ENCODE data around the gene LIMK2. TPM values are rescaled to one million over a fixed set of nuclear protein-coding genes. Genes with fewer than 3 reads are reported as not detected.
"Not testable (repeated sequence)": the region's sequence is repeated elsewhere in the genome, so short reads cannot be mapped to it uniquely, and the experiment has no call there.

The LIMK2 gene
- total RNA-seq, 1 experiment from 2014 or later, result 8.7 TPM

DNA sequence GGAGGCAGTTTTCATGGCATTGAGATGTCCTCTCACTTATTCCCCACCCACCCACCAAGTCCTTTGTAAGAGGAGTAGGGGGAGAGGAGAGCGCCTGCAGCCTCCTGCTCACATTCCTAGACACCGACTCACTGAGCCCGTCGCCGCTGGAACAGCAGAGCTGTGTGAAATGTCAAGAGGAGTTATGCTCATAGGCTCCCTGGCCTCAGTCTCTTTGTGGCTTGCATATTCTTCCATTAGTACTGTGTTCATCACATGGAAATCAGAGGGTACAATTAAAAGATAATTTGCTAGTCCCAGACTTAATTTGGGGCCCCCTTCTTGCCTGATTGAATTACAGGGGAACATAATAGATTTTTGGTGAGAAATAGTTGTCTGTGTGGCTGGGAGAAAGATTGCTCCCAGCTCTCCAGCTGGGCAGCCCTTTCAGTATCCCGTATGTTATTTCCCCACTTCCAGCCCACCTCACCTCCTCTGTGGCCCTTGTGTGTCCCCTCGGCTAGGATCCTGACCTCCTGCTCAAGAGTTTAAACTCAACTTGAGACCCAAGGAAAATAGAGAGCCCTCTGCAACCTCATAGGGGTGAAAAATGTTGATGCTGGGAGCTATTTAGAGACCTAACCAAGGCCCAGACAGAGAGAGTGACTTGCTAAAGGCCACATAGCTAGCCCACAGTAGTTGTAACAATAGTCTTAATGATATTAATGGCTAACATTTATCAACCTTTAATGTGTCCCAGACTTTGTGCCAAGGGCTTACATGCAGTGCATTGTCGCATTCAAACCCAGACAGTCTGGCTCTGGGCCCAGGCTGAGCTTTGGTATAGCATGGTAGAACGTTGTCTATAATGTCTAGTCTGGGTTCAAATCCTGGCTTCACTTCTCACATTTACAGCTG is 32.2 kb downstream of the LIMK2 start:
- peak; percentile 76 for DNase-seq (ENCODE audit: low read depth)

DNA sequence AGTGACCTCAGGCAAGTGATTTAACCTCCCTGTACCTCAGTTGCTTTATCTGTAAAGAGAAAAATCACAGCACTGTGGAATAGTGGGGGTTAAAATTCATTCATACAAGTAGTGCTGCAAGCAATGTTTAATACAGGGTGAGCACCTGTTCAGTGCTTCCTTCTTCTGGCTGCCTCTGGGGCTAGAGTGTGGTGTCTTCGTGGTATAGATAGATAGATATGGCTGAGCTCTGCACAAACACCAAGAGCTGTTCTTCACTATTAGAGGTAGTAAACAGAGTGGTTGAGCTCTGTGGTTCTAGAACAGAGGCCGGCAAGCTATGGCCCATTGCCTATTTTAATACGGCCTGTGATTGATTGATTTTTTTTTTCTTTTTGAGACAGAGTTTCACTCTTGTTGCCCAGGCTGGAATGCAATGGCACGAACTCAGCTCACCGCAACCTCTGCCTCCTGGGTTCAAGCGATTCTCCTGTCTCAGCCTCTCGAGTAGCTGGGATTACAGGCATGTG is 32.9 kb downstream of the LIMK2 start:
- DNase-seq (ENCODE audit: low read depth), result no peak

DNA sequence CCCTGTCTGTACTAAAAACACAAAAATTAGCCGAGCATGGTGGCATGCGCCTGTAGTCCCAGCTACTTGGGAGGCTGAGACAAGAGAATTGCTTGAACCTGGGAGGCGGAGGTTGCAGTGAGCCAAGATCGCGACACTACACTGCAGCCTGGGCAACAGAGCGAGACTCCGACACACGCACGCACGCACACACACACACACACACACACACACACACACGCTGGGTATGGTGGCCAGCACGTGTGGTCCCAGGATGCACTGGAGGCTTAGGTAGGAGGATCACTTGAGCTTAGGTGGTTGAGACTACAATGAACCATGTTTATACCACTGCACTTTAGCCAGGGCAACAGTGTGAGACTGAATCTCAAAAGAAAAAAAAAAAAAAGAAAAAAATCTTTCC is 33.9 kb downstream of the LIMK2 start:
- DNase-seq (ENCODE audit: low read depth), result not testable (repeated sequence)

DNA sequence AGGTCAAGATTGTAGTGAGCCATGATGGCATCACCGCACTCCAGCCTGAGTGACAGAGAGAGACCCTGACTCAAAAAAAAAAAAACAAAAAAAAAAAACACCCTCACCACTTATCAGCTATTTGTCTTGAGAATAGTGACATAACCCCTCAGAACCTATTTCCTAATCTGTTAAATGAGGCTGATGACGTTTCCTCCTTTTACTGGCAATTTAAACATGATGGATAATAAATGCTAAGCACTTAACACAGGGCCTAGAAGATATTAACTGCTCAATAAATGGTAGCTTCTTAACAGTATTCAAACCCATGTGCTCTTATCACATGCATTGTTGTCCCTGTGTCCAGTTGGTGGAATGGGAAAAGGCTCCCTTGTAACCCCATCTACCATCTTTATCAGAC is 34.6 kb downstream of the LIMK2 start:
- no peak for DNase-seq (ENCODE audit: low read depth)

DNA sequence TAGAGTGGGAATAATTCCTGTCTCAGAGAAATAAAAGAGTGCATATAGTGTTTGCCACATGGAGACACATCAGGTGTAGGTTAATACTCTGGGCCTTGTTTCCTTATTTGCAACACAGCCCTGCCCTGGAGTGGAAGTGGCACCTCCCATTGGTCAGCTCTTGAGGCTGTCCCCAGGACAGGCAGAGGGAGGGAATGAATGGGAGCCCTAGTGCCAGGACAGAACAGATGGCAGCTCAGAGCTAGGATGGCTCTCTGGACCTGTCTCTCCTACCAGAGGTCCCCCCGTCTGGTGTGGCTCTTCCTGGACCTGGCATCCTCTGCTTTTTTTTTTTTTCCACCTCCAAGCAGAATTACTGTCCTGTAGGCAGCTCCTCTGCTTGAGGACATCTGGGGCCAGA is 35.6 kb downstream of the LIMK2 start:
- peak; percentile 11 for DNase-seq (ENCODE audit: low read depth)

DNA sequence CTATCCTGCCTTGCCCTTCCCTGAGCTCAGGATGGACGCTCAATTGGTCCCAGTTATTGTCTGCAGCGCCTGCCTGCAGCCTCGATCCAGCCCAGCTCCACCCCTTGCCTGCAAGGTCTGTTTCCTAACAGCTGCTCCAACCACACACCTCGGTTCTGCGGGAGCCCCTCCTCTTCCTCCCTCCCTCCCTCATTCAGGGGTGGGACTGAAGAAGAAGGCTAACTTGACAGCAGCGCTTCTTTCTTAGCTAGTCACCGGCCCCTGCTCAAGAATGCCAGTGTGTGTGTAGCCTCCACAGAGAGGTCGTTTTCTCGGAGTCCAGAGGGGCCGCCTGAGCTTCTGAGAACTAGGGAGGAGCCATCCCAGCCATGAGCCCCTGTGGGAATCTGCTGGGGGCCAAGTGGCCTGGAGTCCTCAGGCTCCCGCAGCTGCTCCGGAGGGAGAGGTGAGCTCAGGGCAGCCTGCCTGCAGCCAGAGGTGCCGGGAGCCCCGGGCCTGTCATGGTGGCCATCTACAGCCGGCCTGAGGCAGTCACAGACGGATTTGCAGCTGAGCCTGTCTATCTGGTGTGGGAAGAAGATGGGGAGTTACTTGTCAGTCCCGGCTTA is 36.1 kb downstream of the LIMK2 start:
- DNase-seq (ENCODE audit: low read depth), result peak; percentile 87

DNA sequence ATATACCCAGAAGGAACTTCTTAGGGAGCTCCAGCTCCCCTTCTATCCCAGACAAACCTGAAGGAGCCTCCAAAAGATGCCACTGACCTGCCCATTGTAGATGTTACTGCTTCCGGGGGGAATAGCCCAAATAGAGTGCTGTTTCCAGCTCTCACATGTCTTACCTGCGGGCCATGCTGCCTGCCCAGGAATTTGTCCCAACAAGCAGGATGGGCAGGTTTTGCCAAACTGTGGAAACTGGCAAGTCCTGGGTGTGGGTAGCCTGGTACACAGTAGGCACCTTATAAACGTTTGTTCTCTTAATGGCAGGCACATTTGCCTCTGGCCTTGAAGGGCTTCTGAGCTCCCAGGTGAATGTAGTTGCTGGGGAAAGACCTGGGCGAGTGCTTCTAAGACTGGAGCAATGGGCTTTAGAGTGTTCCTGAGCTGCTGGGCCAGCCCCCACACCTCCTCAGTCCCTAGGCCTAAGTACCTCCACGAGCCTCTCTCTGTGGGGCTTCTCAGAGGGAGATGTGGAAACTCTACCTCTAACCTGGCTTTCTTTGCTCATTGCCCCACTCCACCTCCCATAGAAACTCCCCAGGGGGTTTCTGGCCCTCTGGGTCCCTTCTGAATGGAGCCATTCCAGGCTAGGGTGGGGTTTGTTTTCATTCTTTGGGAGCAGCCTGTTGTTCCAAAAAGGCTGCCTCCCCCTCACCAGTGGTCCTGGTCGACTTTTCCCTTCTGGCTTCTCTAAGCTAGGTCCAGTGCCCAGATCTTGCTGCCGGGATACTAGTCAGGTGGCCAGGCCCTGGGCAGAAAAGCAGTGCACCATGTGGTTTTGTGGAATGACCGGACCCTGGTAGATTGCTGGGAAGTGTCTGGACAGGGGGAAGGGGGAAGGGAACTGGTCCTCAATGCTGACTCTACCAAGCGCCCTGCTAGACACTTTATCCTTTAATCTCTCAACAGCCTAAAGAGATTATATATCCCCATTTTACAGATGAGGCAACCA is 37.2 kb downstream of the LIMK2 start:
- no peak for DNase-seq (ENCODE audit: low read depth)

DNA sequence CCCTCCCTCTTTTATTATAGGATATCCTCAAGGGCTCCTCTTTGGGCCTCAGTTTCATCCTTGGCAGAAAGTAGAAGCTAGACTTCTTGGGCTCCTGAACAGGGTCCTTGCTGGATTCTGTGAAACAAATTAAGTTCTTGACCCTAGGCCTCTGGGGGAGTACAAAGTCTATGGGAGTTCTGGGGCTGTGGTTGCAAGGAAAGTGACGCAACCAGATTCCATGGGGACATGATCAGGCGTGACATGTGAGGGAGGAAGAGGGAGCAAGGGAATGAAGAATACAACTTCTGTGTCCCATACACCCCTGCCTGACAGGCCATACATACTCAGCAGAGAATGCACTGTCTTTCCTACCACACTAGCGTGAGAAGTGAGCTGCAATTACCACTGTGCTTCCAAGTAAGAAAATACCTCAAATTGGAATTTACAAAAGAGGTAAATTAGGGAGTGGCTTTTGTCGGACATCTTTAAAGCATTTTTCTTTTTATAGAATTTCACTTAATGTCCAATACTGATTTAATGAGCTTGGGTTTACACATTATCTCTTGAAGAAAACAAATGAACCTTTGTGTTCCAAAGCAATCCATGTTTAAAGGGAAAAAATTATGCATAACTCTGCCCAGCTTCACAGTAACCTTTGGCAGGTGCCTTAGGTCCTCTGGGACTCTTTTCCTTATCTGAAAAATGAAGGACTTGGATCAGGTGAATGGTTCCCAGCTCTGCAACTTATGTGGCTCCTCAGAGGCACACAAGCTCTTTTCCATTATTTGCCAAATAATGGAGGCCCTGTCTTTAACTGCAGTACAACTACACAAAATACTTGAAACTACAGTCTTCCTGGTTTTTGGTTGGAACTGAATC is 38.9 kb downstream of the LIMK2 start:
- DNase-seq (ENCODE audit: low read depth), result peak; percentile 16

DNA sequence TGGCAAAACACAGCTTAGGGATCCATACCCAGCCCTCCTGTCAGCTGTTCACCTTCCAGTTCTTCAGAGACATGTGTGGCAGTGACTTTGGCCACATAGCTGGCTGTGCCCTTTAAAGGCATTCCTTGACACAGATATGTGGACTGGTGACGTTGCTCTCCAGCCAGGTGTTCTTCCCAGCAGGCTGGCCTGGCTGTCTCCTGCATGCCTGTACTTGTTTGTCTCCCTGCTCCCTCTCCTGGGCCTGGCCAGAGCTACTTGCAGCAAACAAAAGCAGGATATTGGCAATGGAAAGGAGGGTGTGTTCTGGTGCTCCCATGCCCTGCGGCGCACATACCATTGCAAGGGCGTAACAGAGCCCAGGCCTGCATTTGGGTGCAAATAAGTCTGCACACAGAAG is 41.9 kb downstream of the LIMK2 start:
- DNase-seq (ENCODE audit: low read depth), result no peak

DNA sequence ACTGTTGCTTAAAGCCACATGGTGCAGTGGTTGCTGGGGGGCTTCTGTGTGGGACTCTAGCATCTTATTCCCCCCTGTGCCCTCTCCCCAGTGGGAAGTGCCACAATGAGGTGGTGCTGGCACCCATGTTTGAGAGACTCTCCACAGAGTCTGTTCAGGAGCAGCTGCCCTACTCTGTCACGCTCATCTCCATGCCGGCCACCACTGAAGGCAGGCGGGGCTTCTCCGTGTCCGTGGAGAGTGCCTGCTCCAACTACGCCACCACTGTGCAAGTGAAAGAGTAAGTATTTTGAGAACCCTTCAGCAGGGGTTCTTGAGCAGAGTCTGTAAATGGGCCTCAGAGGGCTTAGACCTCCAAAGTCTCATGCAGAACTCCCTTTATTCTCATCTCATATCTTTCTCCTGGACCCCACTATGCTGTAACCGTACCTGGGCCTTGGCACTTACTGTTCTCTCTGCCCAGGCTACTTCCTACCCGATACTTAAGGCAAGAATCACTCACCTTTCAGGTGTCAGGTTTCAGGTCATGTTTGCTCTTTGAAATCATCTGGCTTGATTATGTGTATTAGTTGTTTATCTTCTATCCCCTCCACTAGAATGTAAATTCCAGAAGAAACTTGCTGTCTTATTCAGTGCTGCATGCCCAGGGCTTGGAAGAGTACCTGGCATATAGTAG is 47.8 kb downstream of the LIMK2 start:
- DNase-seq (ENCODE audit: low read depth), result no peak

DNA sequence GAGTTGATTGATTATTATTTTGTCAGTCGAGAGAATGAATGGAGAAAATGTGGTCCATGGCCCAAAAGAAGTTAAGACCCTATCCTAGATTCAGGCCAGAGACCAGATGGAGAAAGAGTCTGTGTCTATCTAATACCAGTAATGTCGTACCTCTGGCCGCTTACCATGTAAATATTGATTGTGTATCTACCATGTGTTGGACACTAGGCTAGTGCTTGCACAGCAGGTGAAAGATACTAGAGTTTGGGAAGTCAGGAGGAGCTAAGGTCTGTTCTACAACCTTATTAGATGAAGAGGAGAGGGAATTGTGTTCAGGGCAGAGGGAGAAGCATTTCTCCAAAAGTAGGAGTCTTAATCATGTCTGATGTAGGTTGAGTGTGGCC is 48.4 kb downstream of the LIMK2 start:
- no peak for DNase-seq (ENCODE audit: low read depth)

DNA sequence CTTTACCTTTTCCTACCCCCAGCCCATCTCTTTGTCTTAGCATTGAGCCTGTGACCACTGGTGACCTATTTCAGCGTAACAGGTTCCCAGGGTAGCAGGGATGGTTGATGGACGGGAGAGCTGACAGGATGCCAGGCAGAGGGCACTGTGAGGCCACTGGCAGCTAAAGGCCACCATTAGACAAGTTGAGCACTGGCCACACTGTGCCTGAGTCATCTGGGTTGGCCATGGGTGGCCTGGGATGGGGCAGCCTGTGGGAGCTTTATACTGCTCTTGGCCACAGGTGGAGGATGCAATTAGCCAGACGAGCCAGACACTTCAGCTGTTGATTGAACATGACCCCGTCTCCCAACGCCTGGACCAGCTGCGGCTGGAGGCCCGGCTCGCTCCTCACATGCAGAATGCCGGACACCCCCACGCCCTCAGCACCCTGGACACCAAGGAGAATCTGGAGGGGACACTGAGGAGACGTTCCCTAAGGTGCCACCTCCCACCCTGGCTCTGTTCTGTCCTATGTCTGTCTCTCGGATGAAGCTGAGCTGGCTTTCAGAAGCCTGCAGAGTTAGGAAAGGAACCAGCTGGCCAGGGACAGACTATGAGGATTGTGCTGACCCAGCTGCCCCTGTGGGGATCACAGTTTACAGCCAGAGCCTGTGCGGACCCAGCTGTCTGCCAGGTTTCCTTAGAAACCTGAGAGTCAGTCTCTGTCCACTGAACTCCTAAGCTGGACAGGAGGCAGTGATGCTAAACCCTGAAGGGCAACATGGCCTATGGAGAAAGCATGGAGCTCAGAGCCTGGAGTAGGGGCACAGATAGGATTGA is 50.4 kb downstream of the LIMK2 start:
- no peak for DNase-seq (ENCODE audit: low read depth)

DNA sequence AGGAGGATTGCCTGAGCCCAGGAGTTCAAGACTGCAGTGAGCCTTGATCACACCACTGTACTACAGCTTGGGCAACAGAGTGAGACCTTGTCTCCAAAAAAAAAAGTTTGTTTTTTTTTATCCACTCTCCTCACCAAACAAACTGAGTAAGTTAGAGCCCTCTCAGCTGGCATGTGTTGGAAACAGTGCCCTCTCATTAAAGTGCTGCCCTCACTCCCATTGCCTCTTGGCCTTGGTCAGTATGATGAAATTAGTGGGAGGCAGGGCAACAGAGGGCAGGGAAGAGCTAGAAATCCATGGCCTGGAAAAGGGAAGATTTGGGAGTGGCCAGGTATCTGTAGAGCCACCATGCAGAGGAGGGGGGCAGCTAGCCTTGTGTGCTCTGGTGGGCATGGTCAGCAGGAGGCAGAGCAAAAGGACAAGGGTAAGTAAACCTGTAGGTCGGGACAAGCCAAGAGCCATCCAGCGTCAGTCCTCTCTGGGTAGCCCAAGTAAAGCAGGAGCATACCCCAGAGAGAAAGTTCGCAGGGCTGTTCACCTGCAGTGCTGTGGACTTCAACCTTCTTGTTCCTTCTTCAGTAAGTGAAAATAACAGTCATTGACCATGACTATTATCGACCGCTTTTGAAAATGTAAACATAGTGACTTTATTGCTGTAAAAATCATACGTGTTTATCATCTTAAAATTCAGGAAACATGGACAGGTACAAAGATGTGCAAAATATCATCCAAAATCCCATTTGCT is 52.0 kb downstream of the LIMK2 start:
- DNase-seq (ENCODE audit: low read depth), result no peak

DNA sequence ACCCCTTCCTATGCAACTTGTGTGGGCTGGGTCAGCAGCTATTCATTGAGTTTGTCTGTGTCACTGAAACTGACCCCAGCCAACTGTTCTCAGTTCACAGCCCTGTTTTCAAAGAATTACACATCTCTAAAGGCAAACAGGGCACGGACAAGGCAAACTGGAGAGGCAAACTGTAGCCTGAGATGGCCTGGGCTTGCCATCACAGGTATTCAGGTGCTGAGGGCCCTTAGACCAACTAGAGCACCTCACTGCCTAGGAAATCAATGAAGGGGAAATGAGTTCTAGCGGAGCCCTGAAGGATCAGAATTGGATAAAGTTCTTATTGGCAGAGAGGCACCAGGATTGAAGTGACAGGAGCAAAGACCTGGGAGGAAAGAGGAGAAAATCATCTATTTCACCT is 56.2 kb downstream of the LIMK2 start:
- no peak for DNase-seq (ENCODE audit: low read depth)

DNA sequence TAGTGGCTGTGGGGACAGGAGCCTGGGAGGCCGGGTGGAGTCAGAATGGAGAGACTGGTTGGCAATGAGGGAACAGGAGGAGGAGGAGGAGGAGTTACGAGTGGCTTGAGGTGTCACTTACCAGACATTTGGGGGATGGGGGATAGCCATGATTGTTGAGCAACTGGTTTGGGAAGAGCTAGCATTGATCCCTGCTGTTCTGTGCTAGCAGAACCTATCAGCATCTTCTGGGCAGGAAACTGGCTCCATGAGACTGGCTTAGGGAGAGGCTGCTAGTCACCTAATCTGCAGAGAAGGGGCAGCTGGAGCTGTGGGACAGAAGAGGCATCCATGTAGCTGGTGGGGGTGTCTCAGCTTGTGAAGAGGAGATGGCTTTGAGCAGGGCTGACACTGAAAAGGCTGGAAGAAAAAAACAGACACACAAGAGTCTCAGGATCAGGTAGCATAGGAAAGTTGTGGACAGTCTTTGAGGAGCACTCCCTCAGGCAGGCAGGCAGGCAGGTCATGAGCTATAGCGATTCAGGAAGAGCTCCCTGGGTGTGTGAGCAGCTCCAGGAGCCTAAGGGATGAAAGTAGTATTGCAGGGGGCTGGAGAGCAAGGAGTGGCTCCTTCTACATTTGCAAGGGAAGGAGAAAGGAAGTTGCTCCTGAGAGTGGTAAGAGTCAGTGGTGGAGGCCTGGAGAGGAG is 57.9 kb downstream of the LIMK2 start:
- DNase-seq (ENCODE audit: low read depth), result no peak

DNA sequence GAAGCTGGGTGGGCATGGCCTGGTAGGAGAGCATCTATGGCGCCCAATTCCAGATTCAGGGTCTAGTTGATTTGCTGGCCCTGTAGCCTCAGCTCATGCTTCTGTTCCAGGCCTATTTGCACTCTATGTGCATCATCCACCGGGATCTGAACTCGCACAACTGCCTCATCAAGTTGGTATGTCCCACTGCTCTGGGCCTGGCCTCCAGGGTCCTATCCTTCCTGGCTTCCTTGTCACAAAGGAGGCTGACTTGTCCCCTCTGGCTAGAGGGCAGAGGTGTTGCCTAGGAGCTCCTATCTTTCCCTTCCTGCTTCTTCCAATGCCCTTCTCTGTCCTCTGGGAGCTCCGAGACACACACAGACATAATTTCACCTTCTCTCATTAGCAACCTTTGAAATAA is 58.9 kb downstream of the LIMK2 start:
- DNase-seq (ENCODE audit: low read depth), result no peak

DNA sequence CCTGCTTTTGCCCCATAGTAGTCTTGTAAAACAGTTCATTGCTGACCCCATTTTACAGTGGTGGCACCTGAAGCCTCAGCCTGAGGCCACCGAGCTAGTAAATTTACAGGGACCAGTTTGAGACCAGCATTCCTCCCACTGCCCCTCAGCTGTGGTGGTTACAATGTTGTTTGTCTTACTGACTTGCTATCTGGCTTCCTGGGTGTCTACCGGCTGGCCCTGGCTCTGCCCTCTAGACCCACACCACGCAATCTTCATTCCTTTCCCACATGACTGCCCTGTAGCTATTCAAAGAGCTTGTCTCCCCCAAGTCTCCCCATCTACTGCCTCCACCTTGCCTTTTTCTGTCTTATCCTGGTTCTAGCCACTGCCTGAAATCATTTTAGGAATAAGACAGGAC is 59.4 kb downstream of the LIMK2 start:
- no peak for DNase-seq (ENCODE audit: low read depth)
